DOHH2 (cell line): ENCODE data around the gene TRIM46.
"Not testable (repeated sequence)": the region's sequence is repeated elsewhere in the genome, so short reads cannot be mapped to it uniquely, and the experiment has no call there.

Experiments
- CTCF ChIP-seq: fragments of 200-600 bp; sonication (generic); IDR thresholded peaks from one replicate; pipeline ENCODE4 v1.5.1; 2014; ENCODE audit warnings: antibody characterized with exemption, mild to moderate bottlenecking, low read depth, low read length; ENCODE audit not compliant: poor library complexity, severe bottlenecking
- EZH2phosphoT487 ChIP-seq: fragments of 200-600 bp; sonication (generic); IDR thresholded peaks from 2 replicates; pipeline ENCODE4 v1.6.1; 2017; ENCODE audit warnings: borderline replicate concordance, mild to moderate bottlenecking, antibody characterized with exemption, low read length, moderate library complexity, mixed read lengths

GRCh38 chr1:155193991-155194240 is 20.3 kb downstream of the TRIM46 start:
- not testable (repeated sequence) for TF ChIP-seq CTCF, EZH2phosphoT487
